HG02981 (cell line): Measurements from ENCODE around the gene VNN1.
"Not testable (repeated sequence)": the region's sequence is repeated elsewhere in the genome, so short reads cannot be mapped to it uniquely, and the experiment has no call there.

ENCODE experiments used
- ATAC-seq: cut with Tn5 transposase; IDR thresholded peaks from one replicate; pipeline ENCODE4 v1.9.1; 2021; ENCODE audit warnings: mild to moderate bottlenecking, moderate library complexity; ENCODE audit not compliant: unreplicated experiment

VNN1 gene

GRCh38 chr6:132675002-132675401, 38.9 kb downstream of the VNN1 start:
- no peak for ATAC-seq

DNA sequence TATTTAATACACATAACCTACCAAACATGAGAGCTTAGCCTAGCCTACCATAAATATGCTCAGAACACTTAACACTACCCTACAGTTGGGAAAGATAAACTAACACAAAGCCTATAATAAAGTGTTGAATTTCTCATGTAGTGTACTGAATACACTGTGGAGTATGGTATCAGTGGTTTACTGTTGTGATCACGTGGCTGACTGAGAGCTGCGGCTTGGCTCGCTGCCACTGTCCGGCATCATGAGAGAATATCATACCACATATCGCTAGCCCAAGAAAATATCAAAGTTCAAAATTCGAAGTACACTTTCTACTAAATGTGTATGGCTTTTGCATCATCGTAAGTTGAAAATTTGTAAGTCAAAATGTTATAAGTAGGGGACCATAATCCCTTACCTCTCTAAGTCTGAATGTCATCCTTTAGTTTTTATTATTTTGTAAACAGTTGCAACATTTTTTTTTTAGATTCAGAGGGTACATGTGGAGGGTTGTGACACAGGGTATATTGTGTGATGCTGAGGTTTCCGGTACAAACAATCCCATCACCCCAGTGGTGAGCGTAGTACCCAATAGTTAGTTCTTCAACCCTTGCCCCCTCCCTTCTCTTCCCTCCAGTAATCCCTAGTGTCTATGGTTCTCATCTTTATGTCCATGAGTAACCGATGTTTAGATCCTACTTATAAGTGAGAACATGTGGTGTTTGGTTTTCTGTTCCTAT, 40.3 kb downstream of the VNN1 start:
- no peak for ATAC-seq

DNA sequence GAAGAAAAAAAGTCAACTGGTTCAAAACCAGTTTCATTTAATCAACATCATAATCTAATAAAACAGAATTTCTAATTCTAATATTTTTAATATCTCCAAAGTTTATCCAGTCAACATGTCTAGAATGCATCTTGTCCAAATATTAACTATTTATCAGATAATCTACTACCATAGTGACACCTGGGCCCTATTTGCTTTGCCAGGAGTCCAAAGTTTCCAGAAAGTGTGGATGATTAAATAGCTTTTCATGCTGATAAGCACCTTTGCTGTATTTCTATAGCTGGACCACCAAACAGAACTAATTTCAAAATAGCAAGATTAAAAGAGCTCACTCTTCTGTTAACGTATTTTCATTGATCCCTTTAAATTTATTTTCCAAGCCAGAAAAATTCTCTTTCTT, 42.6 kb downstream of the VNN1 start:
- ATAC-seq: no peak

- peak; percentile 59 for ATAC-seq
These were observed 44.1 kb downstream of the VNN1 start for GRCh38 chr6:132669690-132670291.

DNA sequence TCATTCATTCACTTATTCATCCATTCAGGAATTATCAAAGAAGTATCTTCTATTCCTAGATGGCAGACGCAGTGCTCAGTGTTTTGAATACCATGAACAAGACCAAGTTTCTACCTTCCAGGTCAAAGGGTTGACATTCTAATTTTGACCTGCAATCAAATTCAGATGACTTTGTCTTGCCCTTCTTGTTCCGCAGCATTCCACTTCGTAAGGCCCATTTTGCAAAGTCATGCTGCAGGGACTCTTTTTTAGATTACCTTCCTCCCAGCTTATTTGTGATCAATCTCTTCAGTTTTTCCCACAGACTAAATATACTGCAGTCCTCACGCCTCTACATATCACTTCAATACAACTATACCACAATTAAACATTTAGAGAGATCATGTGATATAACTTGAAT, 47.7 kb downstream of the VNN1 start:
- ATAC-seq: no peak

DNA sequence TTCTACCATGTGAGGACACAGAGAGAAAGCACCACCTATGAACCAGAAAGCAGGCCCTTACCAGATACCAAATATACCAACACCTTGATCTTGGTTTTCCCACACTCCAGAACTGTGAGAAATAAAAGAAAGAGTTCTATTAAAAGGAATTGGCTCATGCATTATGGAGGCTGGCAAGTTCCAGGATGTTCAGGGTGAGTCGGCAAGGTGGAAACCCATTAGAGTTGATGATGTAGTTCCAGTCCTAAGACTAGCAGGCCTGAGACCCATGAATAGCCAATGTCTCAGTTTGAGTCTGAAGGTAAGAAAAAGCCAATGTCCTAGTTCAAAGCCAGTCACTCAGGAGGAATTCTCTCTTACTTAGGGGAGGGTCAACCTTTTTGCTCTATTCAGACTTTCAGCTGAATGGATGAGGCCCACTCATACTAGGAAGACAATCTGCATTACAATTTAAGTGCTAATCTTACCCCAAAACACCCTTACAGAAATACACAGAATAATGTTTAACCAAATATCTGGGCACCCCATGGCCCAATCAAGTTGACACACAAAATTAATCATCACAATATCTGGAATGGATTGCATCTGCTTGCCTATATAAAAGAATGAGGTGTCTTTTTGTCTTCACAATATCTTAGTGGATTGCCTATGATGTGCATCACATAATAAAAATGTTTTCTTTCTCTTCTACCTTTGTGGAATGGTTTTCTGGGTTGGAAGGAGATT, 49.4 kb downstream of the VNN1 start:
- no peak for ATAC-seq

DNA sequence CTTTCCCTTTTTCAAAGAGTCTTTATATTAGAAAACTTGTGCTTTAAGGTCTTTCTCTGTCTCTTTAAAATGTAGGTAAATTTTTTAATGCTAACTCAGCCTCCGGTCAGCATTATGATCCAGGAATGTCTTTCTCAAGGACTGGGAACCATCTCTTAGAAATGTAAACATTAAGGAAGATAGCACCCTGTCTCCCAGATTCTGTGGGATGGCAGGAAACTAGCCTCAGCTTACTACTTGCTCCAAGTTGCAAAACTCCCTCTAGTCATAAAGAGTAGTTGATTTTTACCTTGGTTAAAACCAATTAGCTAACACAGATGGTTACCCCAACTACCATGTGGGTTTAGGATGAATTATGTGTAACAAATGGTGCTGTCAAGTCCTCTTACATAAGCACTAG, 50.2 kb downstream of the VNN1 start:
- no peak for ATAC-seq

GRCh38 chr6:132661906-132662305, 51.9 kb downstream of the VNN1 start:
- no peak for ATAC-seq

DNA sequence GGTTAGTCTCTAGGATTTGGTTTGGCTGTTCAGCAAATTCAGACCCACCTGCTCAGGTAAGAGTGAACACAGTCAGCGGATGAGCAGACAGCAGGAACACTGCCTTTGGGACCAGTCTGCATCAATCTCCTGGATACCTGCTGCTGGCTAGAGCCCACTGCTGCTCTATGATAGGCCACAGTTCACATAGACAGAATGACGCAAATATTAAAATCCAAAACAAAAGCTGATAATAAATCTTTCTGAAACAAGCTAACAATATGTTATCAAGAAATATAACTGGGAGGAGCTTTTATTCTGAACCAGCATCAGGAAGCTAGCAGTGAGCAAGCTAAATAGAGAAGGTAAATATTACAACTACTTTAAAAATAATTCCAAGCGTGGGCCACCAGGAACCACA, 54.8 kb downstream of the VNN1 start, which contains the start of gene TAAR1:
Gene TAAR1 (minus strand): TSS at position 101 of the 400 bp plus-strand sequence. CDS start 13,179 bp downstream, outside the sequence.
- ATAC-seq: no peak

DNA sequence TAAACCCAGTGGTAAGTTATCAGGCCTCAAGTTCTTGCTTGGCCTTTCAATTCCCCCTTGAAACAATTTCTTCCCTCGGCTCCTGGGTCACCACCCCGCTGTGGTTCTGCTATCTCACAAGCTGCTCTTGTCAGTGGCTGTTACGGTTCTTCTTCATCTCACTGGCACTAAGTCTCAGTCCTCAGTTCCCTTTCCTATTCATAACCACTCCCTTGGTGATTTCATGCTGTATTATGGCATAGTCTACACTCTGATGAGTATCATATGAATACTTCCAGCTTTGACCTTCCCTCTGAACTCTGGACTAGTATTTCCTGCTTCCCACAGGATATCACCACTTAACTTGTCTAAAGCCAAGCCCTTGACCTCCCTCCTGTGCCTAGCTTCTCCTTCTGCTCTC, 62.8 kb downstream of the VNN1 start:
- ATAC-seq: no peak

DNA sequence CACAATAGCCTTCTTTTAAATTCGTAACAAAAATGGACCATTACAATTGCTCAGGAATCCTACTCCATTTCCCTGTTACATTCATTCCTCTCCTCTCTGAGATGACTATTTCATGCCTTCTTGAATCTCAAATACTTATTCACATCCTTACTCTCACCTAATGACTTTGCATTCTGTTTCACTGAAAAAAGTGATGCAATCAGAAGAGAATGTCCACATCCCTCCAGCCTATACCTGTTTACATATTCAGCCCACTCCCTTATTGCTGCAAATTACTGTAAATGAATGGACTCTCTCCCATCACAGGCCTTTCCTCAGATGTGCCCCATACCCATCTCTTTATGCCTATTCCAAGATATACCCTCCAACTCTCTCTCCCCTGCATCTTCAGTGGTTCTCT, 63.4 kb downstream of the VNN1 start:
- no peak for ATAC-seq

DNA sequence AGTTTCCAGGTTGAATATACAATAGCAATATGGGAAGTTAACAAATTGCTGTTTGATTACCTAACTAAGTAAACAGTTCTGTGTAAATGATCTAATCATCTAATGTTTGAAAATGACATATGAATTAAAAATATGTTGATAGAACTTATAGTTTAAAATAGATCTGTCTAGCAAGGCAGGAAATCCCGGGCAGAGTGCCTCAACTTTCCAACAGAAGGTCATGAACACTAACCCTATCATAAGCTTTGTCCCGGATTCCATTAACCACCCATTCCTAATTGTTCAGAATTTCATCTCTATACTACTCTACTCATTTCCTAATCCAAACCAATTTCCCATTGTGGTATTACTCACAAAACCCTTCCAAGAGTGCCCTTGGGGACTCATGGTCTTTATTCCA, 65.0 kb downstream of the VNN1 start:
- ATAC-seq: no peak

DNA sequence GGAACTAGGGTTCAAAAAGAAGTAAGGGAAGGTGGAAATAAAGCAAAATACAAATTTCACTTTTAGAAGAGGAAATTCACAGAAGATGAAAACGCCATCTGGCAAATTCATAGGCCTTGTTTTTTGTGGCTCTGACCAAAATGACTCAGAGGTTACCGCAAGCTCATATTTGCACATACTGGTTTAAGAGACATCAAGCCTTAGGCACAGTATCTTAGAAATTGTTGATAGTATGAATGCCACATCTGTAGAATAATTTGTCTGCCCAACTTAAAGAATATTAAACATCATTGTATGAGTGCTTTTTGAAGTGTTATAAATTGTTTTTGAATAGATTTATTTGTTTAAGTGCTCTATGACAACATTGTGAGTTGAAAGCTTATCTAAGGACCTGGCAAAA, 65.5 kb downstream of the VNN1 start:
- ATAC-seq: peak; percentile 81

GRCh38 chr6:132643547-132643946, 70.3 kb downstream of the VNN1 start:
- ATAC-seq: no peak

DNA sequence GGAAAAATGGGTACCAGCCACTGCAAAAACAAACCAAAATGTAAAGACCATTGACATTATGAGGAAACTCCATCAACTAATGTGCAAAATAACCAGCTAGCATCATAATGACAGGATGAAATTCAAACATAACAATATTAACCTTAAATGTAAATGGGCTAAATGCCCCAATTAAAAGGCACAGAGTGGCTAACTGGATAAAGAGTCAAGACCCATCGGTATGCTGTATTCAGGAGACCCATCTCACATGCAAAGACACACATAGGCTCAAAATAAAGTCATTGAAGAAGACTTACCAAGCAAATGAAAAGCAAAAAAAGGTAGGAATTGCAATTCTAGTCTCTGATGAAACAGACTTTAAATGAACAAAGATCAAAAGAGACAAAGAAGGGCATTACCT, 76.7 kb downstream of the VNN1 start:
- not testable (repeated sequence) for ATAC-seq

DNA sequence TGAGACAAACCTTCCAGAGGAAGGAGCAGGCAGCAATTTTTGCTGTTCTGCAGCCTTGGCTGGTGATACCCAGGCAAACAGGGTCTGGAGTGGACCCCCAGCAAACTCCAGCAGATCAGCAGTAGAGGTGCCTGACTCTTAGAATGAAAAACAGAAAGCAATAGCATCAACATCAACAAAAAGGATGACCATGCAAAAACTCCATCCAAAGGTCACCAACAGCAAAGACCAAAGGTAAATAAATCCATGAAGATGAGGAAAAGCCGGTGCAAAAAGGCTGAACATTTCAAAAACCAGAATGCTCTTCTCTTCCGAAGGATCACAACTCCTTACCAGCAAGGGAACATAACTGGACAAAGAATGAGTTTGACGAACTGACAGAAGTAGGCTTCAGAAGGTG, 77.9 kb downstream of the VNN1 start:
- not testable (repeated sequence) for ATAC-seq

GRCh38 chr6:132635288-132635687, 78.6 kb downstream of the VNN1 start:
- not testable (repeated sequence) for ATAC-seq

- no peak for ATAC-seq
These were observed 79.1 kb downstream of the VNN1 start for GRCh38 chr6:132634796-132635195.

- ATAC-seq: no peak
These were observed 80.5 kb downstream of the VNN1 start for GRCh38 chr6:132633362-132633761.
